Lung (tissue), 12 donors: ENCODE data around the gene TLCD4. TPM values are rescaled to one million over a fixed set of nuclear protein-coding genes. Genes with fewer than 3 reads are reported as not detected.

Source experiments
- ATAC-seq: fragments of 200-7000 bp; cut with Tn5 transposase; one replicate; pipeline ENCODE4 v1.9.1; 2020; ENCODE audit warnings: moderate number of reproducible peaks; ENCODE audit not compliant: insufficient read depth, low FRiP score
- DNase-seq, 3 donors: peaks; one replicate each; pipeline ENCODE4 v3.0.0-alpha.2; 2013 to 2017
- H3K27ac ChIP-seq, 2 donors: one replicate each; pipeline ENCODE4 v1.5.1; 2013; ENCODE audit warnings: mild to moderate bottlenecking in 2 of 2, moderate library complexity in 2 of 2, control low read depth in 1 of 2, inconsistent platforms in 1 of 2, low read depth in 1 of 2, low read length in 1 of 2
- H3K27me3 ChIP-seq, 3 donors: one replicate each; pipeline ENCODE4 v1.5.1; 2013; ENCODE audit warnings: low read length in 2 of 3; ENCODE audit not compliant: control insufficient read depth in 3 of 3, insufficient read depth in 3 of 3
- H3K36me3 ChIP-seq, 4 donors: one replicate each; pipeline ENCODE4 v1.5.1; 2013; ENCODE audit warnings: low read length in 4 of 4, mild to moderate bottlenecking in 1 of 4, moderate library complexity in 1 of 4; ENCODE audit not compliant: control insufficient read depth in 4 of 4, insufficient read depth in 4 of 4
- H3K4me1 ChIP-seq, 5 donors: one replicate each; pipeline ENCODE4 v1.5.1; 2013; ENCODE audit warnings: low read length in 5 of 5, mild to moderate bottlenecking in 2 of 5, moderate library complexity in 1 of 5; ENCODE audit not compliant: control insufficient read depth in 5 of 5, insufficient read depth in 5 of 5
- H3K4me3 ChIP-seq: one replicate; pipeline ENCODE4 v1.5.1; 2013; ENCODE audit warnings: mild to moderate bottlenecking, control low read depth, moderate library complexity
- H3K9ac ChIP-seq, 2 donors: one replicate each; pipeline ENCODE4 v1.5.1; 2013; ENCODE audit warnings: low read length in 2 of 2, control low read depth in 1 of 2; ENCODE audit not compliant: insufficient read depth in 1 of 2
- H3K9me3 ChIP-seq, 4 donors: one replicate each; pipeline ENCODE4 v1.5.1; 2013; ENCODE audit warnings: low read length in 3 of 4, mild to moderate bottlenecking in 1 of 4, moderate library complexity in 1 of 4; ENCODE audit not compliant: control insufficient read depth in 4 of 4, insufficient read depth in 3 of 4
- WGBS, 2 donors: extraction: QIAGEN DNeasy Blood & Tissue Kit; methylation state at CpG; one replicate each; pipeline ENCODE4 v1.1.7; 2013; 5-methylcytosine and 5-hydroxymethylcytosine counted together
- polyA plus RNA-seq, 2 donors: library from polyadenylated mRNA; stranded (reverse); fragments of 200-250 nt; gene quantifications; one replicate each; pipeline ENCODE4 v1.2.1, GENCODE V29; 2013
- total RNA-seq, 2 donors: library from RNA; depleted of rRNA in 1 of 2; stranded (reverse); fragments of >200 nt in 1 of 2; gene quantifications; one replicate each; pipeline ENCODE4 v1.2.1, GENCODE V29; 2014 to 2021
- TF ChIP-seq, protein P1 (sequence below): IDR thresholded peaks from 2 replicates; pipeline ENCODE4 v1.5.1; 2012; ENCODE audit warnings: mild to moderate bottlenecking; ENCODE audit errors: control extremely low read depth, extremely low read depth
- donor health status: control.
- donor health status: control.
- donor health status: Bipolar disorder and iron deficiency.
- donor health status: healthy.
- donor health status: DM: yes; HTN: yes; CAD: no.

Gene TLCD4
- total and polyA plus RNA-seq, 4 donors, result 1.5 to 18.7 (median 7.7) TPM

DNA sequence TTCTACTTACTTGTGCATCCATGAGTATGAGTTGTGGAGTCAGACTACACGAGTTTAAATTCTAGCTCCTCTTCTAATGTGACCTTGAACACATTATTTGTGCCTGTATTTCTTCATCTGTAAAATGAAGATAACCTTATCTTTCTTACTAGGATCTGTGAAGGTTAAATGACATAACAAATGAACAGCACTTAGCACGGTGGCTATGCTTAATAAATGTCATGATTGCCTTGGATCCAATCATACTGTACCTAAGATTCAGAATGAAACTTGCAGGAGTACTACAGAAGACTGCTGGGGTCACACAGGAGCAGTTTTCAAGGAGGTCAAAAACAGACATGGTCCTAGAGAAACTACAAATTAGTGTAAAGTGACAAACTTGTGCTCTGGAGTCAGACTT, 22.2 kb upstream of the TLCD4 start:
- Histone ChIP-seq H3K36me3 (no peaks in the 10 kb centered on the region), H3K9me3 (peaks cover 0 to 5% (median under 1%) of the 10 kb centered on the region in 4 donors), H3K27ac (no peak overlapping the region), H3K4me3 (no peak overlapping the region), H3K4me1 (no peaks in the 10 kb centered on the region), H3K9ac (no peak overlapping the region), H3K27me3 (no peaks in the 10 kb centered on the region)
- no peak for ATAC-seq
- 45 to 63% methylated on average over 2 of the region's 2 CpGs for WGBS, 2 donors
- DNase-seq, result no peak
- TF ChIP-seq, protein P1, sequence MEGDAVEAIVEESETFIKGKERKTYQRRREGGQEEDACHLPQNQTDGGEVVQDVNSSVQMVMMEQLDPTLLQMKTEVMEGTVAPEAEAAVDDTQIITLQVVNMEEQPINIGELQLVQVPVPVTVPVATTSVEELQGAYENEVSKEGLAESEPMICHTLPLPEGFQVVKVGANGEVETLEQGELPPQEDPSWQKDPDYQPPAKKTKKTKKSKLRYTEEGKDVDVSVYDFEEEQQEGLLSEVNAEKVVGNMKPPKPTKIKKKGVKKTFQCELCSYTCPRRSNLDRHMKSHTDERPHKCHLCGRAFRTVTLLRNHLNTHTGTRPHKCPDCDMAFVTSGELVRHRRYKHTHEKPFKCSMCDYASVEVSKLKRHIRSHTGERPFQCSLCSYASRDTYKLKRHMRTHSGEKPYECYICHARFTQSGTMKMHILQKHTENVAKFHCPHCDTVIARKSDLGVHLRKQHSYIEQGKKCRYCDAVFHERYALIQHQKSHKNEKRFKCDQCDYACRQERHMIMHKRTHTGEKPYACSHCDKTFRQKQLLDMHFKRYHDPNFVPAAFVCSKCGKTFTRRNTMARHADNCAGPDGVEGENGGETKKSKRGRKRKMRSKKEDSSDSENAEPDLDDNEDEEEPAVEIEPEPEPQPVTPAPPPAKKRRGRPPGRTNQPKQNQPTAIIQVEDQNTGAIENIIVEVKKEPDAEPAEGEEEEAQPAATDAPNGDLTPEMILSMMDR, result no peak

DNA sequence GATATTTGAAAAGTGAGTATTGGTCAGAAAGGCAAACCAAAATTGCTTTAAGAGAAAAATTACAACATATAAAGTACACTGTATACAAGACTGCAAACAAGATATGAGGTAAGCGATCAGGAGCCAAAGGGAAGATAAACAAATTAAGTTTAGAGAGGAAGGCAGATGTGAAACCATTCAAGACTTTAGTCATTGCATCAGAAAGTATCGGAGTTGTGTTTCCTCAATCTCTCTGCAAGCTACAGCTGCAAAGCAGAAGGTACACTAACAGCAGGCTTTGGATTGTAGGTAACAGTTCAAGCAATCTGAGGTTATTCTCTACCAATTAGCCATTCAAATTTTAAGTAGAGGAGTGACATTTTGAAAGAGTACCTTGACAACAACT, 21.3 kb upstream of the TLCD4 start:
- TF ChIP-seq, protein P1, result no peak
- no peak overlapping the region for H3K27ac ChIP-seq
- no peak overlapping the region for H3K9ac ChIP-seq
- no peaks in the 10 kb centered on the region for H3K4me1 ChIP-seq
- 15 to 32% methylated on average over 2 of the region's 2 CpGs for WGBS, 2 donors
- peaks cover 0 to 2% (median 0%) of the 10 kb centered on the region in 4 donors for H3K9me3 ChIP-seq
- ATAC-seq, result no peak
- H3K27me3 ChIP-seq, result no peaks in the 10 kb centered on the region
- H3K36me3 ChIP-seq, result no peaks in the 10 kb centered on the region
- DNase-seq, result no peak
- H3K4me3 ChIP-seq, result no peak overlapping the region

DNA sequence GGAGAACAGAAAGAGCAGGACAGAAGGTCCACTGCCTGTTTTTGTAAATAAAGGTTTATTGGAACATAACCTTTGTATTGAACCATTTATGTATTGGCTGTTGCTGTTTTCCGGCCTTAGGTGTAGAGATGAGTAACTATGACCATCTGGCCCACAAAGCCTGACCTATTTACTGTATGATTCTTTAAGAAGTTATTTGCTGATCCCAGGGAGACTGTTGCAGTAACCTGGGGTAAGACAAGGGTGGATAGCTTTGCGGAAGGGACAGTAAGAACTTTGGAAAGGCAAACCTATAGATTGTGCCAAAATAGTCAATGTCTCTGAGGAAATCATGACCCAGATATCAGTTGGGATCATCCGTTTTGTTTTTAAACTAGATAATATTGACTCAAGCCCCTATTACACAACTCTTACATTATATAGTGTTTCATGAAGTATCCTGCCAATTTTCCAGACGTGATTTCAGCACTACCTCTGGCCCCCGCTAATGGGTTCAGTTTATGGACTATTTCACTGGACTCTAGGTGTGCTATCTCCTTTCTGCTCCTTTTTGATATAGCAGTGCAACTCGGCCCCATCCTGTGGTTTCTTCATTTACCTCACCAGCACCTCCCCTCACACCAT, 20.8 kb upstream of the TLCD4 start:
- ATAC-seq, result no peak

More for the DNA sequence above, 20.8 kb upstream of the TLCD4 start:
- Histone ChIP-seq H3K9me3 (no peaks in the 10 kb centered on the region), H3K27me3 (no peaks in the 10 kb centered on the region), H3K4me1 (no peaks in the 10 kb centered on the region), H3K36me3 (no peaks in the 10 kb centered on the region), H3K9ac (no peak overlapping the region), H3K27ac (no peak overlapping the region), H3K4me3 (no peak overlapping the region)
- TF ChIP-seq, protein P1, result no peak
- no peak for DNase-seq
- WGBS, 2 donors, result 59 to 74% methylated on average over 6 of the region's 6 CpGs
